ENCODE results near the gene ZNF574. TPM values are rescaled to one million over a fixed set of nuclear protein-coding genes. Genes with fewer than 3 reads are reported as not detected.
A peak's percentile ranks its signal among the peaks of the same experiment; 100 is the strongest.

The ZNF574 gene
- total RNA-seq, 1 donor from 2014 or later = 13.5 TPM

DNA sequence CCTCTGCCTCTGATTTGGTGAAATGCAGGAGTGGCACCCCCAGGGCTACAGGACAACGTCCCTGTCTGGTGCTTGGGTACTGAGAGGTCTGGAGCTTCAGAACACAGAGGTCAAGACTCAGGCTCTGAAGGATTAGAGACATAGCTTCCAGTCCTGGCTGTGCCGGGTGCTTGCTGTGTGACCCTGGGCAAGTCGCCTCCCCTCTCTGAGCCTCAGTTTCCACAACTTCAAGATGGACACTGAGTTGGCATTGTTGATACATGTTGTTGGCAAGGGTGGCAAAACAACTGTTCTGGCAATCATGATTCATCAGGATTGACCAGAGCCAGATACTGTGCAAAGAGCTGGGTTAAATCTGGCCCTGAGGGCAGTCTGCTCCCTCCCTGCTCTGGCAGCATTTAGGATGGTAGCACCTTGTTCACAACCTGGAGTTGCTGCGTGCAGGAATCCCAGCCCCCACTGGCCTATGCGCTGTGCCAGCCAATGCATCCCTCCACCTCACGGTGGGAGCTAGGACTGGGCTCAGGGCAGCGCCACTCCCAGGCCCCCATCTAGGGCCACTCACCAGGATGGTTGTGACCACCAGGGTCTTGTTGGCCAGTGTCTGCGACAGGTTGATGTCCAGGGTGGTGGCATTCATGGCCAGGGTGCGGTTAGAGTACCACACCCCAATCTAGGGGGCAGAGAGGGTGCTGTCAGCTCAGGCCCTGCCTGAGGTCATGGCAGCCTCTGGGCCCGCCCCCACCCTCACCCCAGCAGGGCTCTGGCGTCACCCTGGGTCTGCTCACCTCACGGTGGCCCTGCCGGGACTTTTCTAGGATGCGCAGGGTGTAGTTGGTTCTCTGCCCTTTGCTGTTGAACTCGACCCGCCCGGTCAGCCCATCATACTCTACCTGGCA lies 22.7 kb upstream of the ZNF574 start:
- DNase-seq (ENCODE audit: low spot score in 2 of 2) (no peak), FAIRE-seq (no peak)

DNA sequence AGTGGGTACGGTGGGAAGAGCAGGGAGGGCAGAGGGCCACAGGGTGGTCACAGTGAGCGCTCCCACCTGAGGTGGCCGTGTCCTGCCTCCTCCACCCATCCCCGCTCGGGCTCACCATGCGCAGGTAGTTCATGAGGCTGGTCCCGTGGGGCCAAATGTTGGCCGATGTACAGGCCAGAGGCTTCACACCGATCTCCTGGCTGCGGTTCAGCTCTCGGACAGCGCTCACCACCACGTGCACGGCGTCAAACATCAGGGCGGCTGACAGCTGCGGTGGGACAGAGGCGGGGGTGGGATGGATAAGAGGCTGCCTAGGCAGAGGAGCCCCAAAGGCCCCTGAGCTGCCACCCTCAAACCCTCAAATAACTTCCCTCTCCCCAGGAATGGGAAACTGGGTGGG lies 21.8 kb upstream of the ZNF574 start:
- FAIRE-seq (no peak), DNase-seq (ENCODE audit: low spot score in 2 of 2) (no peak)

DNA sequence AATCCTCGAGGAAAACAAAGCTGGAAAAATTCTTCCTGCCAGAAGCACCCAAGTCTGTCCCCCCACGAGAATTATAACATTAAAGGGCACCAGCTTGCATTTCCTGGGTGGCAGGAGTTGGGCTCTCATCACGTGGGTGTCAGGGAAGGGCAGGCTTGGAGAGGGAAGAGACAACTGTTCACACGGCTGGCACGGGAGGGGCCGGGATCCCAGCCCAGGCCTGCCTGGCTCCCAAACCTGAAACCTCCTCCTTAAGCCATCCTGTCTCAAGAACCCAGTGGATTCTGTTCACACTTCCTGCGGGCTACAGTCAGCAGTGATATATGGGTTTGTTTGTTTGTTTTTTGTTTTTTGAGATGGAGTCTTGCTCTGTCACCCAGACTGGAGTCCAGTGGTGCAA lies 18.1 kb upstream of the ZNF574 start:
- DNase-seq (ENCODE audit: low spot score in 2 of 2) = no peak
- FAIRE-seq = no peak

DNA sequence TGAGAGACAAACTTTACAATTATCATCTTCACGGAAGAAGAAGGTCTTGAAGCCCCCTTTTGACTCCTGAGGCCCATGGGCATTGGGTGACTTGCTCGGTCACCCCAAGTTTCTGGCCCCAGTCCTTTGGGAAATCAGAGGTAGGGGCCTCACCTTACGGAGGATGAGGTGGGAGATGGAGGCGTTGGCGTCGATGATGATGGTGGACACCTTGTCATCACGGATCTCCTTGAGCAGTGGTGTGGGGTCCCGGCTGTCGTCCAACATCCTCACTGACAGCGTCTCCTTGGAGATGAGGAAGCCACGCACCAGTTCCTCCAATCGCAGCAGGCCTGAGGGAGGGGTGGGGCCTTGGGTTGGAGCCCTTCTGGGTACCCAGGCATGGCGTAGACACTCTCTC lies 16.8 kb upstream of the ZNF574 start:
- no peak for FAIRE-seq

DNA sequence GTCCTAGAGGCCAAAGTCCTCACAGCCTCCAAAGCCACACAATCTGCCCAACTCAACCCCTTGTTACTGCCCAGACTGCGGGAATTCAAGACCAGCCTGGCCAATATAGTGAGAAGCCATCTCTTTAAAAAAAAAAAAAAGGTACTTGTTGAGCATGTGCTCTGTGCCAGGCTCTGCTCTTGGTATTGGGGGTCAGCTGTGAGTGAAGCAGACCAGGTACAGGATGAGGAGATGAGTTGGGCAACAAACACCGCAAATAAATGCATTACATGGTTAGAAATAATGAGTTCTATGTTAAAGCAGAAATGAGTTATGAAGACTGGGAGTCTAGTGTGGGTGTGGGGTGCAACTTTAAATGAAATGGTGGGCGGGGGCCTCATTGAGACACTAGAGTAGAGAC lies 15.8 kb upstream of the ZNF574 start:
- FAIRE-seq = no peak
- no peak for DNase-seq (ENCODE audit: low spot score in 2 of 2)

More for the DNA sequence above, 16.8 kb upstream of the ZNF574 start:
- DNase-seq (ENCODE audit: low spot score in 2 of 2) = no peak

DNA sequence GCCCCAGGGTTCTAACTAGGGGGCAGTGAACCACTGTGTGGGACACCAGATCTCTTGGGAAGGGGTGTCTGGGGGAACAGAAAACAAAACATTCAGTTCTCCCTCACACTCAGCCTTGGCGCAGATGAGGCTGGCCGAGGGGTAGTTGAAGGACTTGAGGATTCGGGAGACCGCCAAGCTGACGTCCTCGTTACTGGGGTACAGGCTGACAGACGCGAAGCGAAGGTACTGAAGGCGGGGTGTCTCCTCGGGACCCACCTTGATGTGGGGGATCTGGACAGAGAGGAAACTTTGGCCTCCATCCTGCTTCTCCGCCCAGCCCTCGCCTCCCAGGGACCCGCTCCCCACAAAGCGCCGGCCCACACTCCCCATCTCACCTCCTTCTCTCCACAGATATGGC lies 13.6 kb upstream of the ZNF574 start:
- FAIRE-seq = no peak
- DNase-seq (ENCODE audit: low spot score in 2 of 2) = no peak

DNA sequence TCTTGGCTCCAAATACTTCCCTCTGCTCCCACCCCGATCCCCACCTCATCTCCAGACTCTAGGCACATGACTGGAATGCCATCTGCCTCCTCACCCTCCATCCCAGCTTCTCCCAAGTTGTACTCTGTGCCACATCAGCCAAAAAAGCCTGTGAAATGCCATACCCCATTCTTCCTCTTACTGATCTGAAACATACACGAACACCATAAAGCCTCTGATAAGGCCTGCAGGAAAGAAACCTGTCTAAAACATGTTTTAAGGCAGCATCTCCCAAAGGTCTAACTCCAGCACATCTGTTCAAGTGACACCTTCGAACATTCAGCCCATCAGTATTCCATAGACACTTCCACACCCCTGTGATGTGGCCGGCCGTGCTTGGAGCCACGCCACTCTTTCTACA lies 11.5 kb upstream of the ZNF574 start:
- no peak for DNase-seq (ENCODE audit: low spot score in 2 of 2)

DNA sequence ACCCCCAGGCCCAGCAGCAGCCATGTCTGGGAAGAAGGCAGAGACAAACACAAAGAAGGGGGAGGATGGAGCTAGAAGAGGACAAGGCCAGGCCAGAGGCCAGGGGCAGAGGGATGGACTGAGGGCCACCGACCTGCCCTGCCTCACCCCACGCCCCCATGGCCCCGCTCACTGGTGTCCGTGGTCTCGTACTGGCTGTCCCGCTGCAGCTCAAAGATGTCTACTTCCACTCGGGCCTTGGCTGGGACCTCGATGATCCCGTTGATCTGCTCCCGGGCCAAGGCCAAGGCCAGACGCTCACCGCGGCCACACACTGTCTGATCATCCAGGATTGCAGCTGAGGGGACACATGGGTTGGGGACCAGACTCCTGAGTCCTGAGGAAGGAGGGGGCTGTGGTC lies 10.9 kb upstream of the ZNF574 start:
- DNase-seq (ENCODE audit: low spot score in 2 of 2) (no peak), FAIRE-seq (no peak)

More for the DNA sequence above, 11.5 kb upstream of the ZNF574 start:
- no peak for FAIRE-seq

DNA sequence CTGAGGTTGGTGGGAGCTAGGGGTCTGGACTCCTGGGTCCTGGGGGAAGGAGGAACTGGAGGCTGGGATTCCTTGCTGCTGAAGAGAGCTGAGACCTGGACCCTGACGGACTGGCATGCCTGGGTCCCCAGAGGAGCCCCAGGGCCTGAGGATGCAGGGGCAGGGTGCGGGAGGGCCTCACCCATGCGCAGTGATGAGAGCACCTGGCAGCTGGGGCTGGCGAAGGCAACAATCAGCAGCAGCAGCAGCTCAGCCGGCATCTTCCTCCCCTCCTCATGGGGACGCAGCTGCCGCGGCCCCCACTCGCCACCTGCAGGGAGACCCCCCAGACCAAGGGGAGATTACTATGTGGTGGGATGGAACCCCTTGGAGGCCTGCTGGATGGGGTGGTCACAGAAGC lies 10.5 kb upstream of the ZNF574 start:
- DNase-seq (ENCODE audit: low spot score in 2 of 2) = no peak
- no peak for FAIRE-seq

DNA sequence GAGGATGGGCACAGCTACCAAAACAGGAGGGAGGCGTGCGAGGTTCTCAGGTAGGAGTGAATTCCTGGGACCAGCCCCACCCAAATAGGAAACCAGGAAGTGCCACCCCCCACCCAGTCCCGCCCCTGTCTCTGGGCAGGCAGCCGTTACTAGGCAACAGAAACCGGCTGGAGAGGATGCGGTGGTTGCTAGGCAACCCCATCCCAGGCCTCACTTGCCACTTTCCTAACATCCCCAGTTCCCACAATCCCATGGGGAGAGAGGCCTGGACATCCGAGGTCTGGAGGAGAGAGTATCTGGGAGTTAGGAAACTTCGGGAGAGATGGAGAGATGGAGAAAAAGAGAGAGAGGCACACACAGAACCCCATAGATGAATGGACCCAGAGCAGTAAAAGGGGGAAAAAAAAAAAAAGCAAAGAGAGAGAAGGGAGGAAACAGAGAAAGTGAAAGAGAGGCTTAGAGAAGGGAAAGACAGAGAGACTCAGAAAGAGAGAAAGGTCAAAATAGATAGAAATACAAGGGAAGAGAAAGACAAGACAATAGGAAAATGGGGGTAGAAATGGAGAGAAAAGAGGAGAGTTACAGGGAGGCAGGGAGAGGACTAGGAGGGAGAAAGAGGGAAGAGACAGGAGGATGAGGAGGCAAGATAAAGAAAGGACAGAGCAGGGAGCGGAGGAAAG lies 9.8 kb upstream of the ZNF574 start:
- DNase-seq (ENCODE audit: low spot score in 2 of 2) = peak; percentile 46 to 79

DNA sequence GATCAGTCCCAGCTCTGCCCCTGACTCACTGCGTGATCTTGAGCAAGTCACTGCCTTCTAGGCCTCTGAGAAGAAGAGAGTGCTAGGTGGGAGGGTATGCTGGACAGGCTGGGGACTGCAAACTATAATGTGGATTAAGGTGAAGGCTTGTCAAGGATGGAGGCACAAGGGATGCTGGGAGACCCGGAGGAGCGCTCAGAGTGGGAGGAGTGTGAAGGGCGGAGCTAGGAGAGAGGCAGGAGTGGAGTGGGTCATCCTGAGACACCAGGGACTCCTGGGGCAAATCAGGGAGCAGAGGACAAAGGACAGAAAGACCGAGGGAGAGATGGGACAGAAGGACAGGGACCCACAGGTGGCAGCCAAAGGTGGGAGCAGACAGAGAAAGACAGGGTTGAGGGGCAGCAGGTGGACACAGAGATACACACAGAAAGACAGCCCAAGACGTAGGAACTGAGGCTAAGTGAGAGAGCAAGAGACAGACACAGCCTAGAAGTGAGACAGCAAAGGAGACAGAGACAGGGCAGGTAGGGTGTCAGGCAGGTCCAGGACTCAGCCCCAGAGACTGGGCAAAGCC lies 8.6 kb upstream of the ZNF574 start:
- DNase-seq (ENCODE audit: low spot score in 2 of 2) = no peak

More for the DNA sequence above, 9.8 kb upstream of the ZNF574 start:
- no peak for FAIRE-seq

DNA sequence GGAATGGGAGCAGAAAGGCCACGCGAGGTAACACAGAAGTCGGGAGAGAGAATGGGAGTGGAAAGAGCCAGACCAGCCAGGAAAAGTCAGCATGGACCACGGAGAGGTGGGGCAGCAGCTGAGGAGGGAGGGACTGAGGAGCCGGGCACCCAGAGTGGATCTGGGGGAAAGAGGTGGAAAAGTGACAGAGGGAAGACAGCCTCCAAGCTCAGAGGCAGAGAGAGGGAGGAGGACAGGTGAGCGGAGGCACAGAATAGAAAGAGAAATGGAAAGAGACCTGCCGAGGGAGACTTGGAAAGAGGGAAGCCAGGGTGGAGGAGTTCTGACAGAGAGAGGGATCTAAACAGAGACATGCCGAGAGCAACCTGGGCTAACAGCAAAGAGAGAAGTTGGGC lies 7.6 kb upstream of the ZNF574 start:
- DNase-seq (ENCODE audit: low spot score in 2 of 2) = no peak
- FAIRE-seq = no peak

More for the DNA sequence above, 8.6 kb upstream of the ZNF574 start:
- FAIRE-seq = no peak

DNA sequence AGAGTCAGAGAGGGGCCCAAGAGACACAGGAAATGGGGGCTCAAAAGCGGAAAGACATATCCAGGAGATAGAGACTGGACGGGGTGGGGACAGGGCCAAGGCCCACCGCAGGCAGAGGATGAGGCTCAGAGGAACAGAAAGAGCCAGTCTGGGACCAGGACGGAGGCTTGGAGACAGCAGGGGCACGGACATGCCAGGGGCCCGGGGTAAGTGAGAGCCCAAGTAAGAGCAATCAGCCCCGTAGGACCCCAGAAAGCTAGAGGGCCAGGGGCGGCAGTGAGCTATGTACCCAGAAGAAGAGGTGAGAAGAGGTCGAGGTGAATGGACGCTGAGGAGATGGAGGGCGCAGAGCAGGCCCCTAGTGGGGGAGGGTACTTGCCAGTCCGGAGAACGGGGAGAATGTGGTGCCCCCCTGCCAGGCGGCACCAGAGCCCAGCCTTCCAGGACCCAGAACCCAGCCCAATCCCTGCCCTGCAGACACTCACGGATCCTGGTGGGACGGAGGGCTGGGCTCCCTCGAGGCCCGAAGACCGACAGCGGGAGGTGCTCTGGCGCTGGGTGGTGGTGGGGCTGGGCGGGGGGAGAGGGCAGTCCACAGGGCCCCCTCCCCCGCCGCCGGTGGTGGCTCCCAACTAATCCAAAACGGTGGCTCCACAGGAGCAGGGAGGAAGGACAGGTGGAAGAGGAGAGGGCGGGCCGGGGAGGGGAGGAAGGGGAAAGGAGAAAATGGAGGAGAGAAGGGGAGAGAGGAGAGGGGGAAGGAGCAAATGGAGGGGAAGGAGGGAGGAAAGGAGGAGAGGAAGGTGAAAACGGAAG lies 7.0 kb upstream of the ZNF574 start:
- FAIRE-seq (no peak), DNase-seq (ENCODE audit: low spot score in 2 of 2) (no peak)

DNA sequence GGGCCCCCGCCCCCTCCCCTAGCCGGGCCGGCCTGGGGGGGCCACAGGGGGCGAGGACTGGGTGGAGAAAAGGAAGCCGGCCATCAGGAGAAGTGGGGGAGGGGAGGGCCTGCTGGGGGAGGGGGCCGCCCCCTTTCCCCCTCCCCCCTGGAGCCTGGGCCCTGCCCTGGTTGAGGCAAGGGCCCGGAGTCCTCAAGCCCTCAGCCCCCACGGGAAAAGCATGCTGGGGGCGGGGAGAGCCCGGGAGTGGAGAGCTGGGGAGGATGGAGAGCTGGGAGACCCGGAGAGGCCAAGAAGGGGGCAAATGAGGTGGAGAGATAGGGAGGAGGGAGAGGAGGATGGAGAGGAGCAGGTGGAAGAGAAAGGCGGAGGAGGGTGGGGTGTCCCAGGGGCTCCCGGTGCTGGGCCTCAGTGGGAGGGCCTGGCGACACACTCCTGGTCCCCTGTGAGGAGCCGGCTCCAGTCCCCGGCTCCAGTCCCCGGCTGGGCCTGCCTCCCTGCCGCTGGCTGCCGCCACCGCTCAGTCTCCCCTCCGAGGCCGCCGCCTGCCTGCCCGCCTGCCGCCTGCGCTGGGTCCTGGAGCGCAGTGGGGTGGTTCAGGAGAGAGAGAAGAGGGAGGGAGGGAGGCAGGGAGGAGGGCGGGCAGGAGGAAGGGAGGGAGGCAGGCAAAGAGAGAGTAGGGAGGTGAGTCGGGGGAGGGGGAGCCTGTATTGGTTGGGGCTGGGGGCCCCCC lies 6.2 kb upstream of the ZNF574 start, which contains the start of gene GRIK5:
Gene GRIK5, minus strand, starts transcription at position 588 of the 733 bp plus-strand sequence. CDS start 4,436 bp downstream, outside the sequence.
- DNase-seq (ENCODE audit: low spot score in 2 of 2) = no peak
- no peak for FAIRE-seq

DNA sequence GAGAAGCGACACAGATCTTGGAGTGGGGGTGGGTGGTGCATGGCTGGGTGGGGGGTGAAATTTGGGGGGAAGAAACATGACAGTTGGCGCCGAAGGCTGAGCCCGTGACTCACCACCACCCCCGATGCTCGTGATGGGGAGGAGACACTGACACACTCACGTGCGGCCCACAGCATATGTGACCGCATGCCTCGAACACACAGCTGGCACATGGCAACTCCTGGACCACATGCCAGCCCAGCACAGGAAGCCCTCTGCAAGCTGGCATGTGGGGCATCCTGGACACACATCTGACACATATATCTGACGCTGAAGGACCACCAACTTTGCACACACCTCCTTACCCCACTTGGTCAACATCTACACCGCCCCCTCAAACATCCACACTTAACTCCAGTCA lies 4.7 kb upstream of the ZNF574 start:
- FAIRE-seq = no peak
- no peak for DNase-seq (ENCODE audit: low spot score in 2 of 2)

DNA sequence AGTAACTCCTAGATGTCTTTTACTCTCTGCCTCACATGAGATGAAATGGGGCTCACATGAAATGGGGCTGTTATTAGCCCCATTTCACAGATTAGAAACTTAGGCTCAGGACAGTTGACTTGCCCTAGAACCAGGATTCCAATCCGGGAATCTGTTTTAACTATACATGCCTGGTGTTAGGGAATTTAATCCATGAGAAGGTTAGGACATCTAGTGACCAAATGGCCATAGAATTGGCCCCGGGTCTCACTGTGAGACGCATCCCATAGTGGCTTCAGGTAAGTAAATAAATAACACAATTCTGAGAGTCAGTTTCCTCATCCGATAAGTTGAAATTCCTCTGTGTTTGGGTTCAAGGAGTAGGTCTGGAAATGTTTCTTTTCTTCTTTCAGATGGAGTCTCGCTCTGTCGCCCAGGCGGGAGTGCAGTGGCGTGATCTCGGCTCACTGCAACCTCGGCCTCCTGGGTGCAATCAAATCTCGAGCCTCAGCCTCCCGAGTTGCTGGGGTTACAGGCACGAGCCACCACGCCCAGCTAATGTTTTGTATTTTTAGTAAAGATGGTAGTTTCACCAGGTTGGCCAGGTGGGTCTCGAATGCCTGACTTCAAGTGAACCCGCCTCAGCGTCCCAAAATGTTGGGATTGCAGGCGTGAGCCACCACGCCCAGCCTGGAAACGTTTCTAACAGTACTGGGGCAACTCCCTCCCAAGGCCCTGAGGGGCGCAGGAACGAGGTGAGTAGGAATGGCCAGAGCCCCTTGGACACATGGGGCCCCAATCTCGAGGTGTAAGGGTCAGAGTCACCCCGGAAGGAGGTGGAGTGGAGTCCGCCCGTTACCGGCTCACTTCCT lies 1.2 kb upstream of the ZNF574 start:
- peak in 1 of 2 donors; percentile 38 for DNase-seq (ENCODE audit: low spot score in 2 of 2)

DNA sequence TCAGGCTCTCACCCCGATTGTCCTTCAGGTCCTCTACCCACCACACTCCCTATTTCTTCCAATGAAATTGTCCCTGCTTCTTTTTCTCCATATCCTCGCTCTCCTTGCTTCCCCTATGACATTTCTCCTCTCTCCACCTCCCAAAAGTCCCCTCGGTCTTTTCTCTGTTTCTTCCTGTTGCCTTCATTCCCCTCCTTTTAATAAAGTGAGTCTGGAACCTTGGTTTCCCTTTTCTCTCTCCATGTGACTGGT lies 676 bp upstream of the ZNF574 start:
- FAIRE-seq = no peak
- no peak for DNase-seq (ENCODE audit: low spot score in 2 of 2)

More for the DNA sequence above, 1.2 kb upstream of the ZNF574 start:
- no peak for FAIRE-seq

DNA sequence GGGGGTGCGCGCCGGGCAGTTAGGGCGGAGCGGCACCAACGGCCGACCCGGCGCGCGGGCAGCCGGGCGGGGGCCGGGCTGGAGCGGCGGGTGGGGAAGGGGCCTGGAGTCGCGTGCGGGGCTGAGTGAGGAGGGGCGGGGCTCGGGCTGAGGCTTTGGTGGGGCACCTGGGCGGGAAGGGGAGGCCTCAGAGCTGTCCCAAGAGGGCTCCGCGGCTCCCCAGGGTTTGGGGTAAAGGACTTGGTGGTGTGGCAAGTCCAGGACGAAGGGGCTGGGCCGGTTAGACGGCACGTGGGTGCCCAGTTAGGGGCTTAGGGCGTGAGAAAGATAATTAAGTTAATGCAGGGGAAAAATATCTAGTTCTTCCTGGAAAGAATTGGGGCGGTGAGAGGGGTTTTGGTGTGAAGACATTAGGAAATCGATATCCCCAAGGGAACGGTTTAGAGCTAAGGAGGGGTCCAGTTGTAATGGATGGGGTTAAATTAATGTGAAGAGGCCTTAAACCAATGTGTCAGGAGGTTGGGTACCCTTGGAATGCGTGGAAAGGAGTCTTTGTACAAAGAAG lies 496 bp downstream of the ZNF574 start:
- FAIRE-seq (no peak), DNase-seq (ENCODE audit: low spot score in 2 of 2) (no peak)

DNA sequence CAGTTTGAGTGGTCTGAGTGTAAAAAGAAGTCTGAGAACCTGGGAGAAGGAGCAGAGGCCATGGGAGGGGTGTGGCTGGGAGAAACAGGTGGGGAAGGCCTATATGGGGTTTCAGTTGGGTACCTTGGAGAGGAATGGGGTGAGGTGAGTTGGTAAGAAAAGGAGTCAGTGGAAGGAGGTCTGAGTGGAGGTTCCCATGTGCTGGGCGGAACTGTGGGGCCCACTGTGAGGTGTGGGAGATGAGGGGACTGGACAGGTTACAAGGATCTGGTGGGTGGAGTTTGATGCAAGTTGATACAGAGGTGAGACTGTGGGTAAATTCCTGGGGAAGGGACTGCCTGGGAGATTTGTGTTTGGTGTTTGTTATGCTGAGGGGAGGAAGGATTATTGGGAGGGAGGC lies 2.1 kb downstream of the ZNF574 start:
- DNase-seq (ENCODE audit: low spot score in 2 of 2) (no peak), FAIRE-seq (no peak)
